ENCODE data around the gene NAP1L1. TPM values are rescaled to one million over a fixed set of nuclear protein-coding genes. Genes with fewer than 3 reads are reported as not detected.

NAP1L1 gene
- total RNA-seq, 1 donor from 2014 or later = 429 TPM

DNA sequence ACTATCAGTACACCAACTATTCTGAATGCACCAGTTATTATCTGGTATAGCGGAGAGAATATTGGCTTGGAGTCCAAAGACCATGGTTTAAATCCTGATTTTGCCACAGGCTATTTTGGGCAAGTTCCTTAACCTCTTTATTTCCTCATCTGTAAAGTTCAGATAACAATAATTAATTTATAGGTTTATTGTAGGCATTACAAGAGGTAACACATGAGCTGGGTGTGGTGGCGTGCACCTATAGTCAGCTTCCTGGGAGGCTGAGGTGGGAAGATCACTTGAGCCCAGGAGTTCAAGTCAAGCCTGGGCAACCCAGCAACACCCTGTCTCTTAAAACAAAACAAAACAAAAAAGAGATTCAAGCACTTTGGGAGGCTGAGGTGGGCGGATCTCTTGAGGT lies 76.1 kb downstream of the NAP1L1 start:
- TF ChIP-seq CTCF (IDR thresholded peaks at IDR 0.05) = no peak
- Histone ChIP-seq H3K9me3 (no peaks in the 10 kb centered on the region), H3K4me1 (no peaks in the 10 kb centered on the region), H3K27me3 (ENCODE audit: low read depth) (no peaks in the 10 kb centered on the region), H3K27ac (no peak overlapping the region), H3K4me3 (no peak overlapping the region), H3K36me3 (no peaks in the 10 kb centered on the region)
- DNase-seq (no peak), ATAC-seq (no peak)
- intact Hi-C loops (cut with DNase I) = no loop called here

DNA sequence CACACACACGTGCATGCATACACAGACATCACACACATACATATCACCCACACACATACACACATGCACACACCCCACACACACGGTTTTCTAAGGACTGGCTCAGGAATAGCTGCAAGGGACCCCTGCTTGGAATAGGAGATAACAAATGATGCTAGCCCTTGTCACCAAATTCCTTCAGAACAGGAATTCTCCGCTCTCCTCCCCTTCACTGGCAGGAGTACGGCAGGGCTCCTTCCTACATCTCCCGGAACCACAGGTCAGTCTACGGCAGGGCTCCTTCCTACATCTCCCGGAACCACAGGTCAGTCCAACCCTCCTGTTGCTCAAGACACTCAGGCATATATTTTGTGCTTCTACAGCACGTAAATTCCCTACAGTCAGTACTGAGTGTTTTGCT lies 76.8 kb downstream of the NAP1L1 start:
- Histone ChIP-seq H3K36me3 (no peaks in the 10 kb centered on the region), H3K27ac (no peak overlapping the region), H3K9me3 (no peaks in the 10 kb centered on the region), H3K27me3 (ENCODE audit: low read depth) (no peaks in the 10 kb centered on the region), H3K4me3 (no peak overlapping the region), H3K4me1 (no peaks in the 10 kb centered on the region)
- intact Hi-C loops (cut with DNase I) = no loop called here
- no peak for ATAC-seq
- no peak for DNase-seq
- TF ChIP-seq CTCF (IDR thresholded peaks at IDR 0.05) = no peak

- ATAC-seq = no peak
- Histone ChIP-seq H3K4me1 (no peaks in the 10 kb centered on the region), H3K4me3 (no peak overlapping the region), H3K9me3 (no peaks in the 10 kb centered on the region), H3K27ac (no peak overlapping the region), H3K36me3 (no peaks in the 10 kb centered on the region), H3K27me3 (ENCODE audit: low read depth) (no peaks in the 10 kb centered on the region)
- intact Hi-C loops (cut with DNase I) = no loop called here
- TF ChIP-seq CTCF (IDR thresholded peaks at IDR 0.05) = no peak
- DNase-seq = no peak
These were observed 78.2 kb downstream of the NAP1L1 start for GRCh38 chr12:76006028-76006925.

DNA sequence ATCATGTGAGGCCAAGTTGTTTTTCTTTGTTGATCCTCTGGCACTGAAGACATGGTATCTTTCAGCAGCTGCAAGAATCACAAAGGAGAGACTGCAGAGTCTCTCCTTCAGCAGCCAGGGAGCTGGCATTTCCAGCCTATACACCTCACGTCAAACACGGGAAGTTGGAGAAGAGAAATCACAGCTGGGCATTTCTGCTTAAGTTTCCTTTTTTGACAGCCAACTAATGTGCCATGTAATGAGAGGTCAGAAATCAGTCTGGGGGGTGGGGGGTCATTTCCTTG lies 81.2 kb downstream of the NAP1L1 start:
- no peaks in the 10 kb centered on the region for H3K36me3 ChIP-seq
- no peak overlapping the region for H3K27ac ChIP-seq
- intact Hi-C loops (cut with DNase I) = no loop called here
- no peak for ATAC-seq
- H3K27me3 ChIP-seq (ENCODE audit: low read depth) = no peaks in the 10 kb centered on the region
- H3K4me1 ChIP-seq = no peaks in the 10 kb centered on the region
- no peak for TF ChIP-seq CTCF (IDR thresholded peaks at IDR 0.05)
- H3K4me3 ChIP-seq = no peak overlapping the region
- DNase-seq = no peak
- H3K9me3 ChIP-seq = no peaks in the 10 kb centered on the region

DNA sequence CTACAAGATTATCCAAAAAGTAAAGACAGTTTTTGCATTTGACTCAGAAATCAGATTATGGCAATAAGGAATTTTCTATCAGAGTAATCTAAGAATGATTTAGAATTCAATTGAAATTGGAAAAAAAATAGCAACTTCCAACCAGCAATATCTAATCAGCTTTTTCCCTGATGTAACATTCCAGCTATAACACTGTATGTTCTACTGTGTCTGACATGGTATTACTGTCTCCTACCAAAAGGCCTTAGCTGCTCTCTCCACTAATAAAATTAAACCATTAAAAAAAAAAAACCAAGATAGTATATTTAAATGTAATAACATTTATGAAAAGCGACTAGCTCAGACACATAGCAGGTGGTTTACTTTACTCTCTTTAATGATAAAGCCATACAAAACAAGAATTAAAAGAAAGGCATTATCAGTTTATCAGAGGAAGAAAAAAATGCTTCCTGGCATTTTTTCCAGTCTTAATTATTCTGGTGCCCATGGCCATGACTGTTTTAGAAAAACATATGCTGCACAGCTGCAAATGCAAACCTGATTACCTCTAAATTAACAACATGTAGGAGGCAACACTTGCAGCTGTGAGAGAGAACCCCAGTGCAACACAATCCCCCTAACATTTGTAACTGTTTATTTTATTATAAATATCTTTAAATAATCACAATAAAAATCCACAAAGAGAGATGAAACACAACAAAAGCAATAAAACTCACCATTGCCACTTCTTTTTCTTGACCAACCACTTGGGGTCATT lies 81.7 kb downstream of the NAP1L1 start:
- intact Hi-C loops (cut with DNase I) = no loop called here
- Histone ChIP-seq H3K27me3 (ENCODE audit: low read depth) (no peaks in the 10 kb centered on the region), H3K36me3 (no peaks in the 10 kb centered on the region), H3K4me1 (no peaks in the 10 kb centered on the region), H3K4me3 (no peak overlapping the region), H3K9me3 (no peaks in the 10 kb centered on the region), H3K27ac (no peak overlapping the region)
- DNase-seq = no peak
- no peak for ATAC-seq
- TF ChIP-seq CTCF (IDR thresholded peaks at IDR 0.05) = no peak

Measured in lower lobe of right lung (tissue), 2 donors.